Uterus (tissue), 2 donors: ENCODE data around the gene MCTP1.

Experiments used
- POLR2A ChIP-seq, 2 donors: fragments of 450-650 bp; IDR thresholded peaks; one replicate each; pipeline ENCODE4 v1.6.1; 2016; ENCODE audit warnings: antibody characterized with exemption in 2 of 2, mild to moderate bottlenecking in 1 of 2, moderate library complexity in 1 of 2
- TF ChIP-seq, protein P1 (sequence below), 4 experiments: fragments of 200-600 bp in 2 of 4; fragments of 450-650 bp in 2 of 4; sonication (generic) in 2 of 4; IDR thresholded peaks; one replicate each; pipeline ENCODE4 v1.5.1; 2016 to 2019; ENCODE audit warnings: antibody characterized with exemption in 4 of 4, mild to moderate bottlenecking in 2 of 4, moderate library complexity in 1 of 4

- TF ChIP-seq, protein P1, sequence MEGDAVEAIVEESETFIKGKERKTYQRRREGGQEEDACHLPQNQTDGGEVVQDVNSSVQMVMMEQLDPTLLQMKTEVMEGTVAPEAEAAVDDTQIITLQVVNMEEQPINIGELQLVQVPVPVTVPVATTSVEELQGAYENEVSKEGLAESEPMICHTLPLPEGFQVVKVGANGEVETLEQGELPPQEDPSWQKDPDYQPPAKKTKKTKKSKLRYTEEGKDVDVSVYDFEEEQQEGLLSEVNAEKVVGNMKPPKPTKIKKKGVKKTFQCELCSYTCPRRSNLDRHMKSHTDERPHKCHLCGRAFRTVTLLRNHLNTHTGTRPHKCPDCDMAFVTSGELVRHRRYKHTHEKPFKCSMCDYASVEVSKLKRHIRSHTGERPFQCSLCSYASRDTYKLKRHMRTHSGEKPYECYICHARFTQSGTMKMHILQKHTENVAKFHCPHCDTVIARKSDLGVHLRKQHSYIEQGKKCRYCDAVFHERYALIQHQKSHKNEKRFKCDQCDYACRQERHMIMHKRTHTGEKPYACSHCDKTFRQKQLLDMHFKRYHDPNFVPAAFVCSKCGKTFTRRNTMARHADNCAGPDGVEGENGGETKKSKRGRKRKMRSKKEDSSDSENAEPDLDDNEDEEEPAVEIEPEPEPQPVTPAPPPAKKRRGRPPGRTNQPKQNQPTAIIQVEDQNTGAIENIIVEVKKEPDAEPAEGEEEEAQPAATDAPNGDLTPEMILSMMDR (IDR thresholded peaks at IDR 0.05): no peak
- TF ChIP-seq POLR2A (IDR thresholded peaks at IDR 0.05): no peak
These were observed 431.8 kb downstream of the MCTP1 start for GRCh38 chr5:94853120-94853519.
